EL (cell line): ENCODE measurements around the gene CHRM1.

Source experiments
- DNase-seq: peaks from one replicate; pipeline ENCODE4 v3.0.0-alpha.2; 2016

Gene CHRM1

DNA sequence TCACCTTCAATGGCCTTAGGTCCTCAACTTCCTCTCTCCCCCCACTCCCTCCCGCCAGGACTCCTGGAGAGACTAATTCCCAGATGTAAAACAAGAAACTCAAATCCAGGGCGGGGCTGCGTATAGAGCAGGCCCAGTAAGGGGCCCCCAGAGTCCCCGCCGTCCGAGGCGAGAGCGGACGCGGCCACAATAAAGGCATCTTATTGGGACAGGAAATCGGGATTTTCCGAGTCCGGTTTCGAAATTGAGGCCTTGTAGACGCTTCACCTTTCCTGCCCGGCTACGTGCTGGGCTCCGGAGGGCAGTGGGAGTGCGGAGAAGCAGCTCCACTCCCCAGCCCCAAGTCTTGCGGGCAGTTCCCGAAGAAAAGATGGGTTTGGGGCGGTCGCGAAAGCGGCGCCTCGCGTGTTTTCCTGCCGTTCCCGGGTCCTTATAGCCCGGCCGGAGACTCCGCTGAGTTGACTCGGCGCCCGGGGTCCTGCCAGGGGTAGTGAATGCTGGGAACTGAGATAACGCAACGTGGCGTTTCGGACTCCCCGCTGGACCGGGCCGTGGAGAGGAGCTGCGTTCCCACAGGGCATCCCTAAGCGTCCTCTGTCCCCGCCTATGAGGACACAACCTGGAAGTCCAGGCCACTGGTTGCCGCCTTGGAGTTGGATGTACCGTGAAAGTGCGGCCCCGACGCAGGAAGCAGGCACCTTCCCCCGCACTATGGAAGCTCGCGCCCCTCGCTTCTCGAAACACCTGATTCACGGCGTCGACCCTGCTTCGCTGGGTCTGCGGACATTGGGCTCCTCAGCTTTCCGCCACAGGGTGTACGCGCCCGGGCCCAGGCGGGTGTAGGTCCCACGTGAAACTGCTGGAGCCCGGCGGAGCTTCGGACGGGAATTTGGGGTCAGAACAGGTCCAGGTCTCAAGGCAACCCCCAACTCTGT is 4.8 kb upstream of the CHRM1 start:
- DNase-seq = no peak

DNA sequence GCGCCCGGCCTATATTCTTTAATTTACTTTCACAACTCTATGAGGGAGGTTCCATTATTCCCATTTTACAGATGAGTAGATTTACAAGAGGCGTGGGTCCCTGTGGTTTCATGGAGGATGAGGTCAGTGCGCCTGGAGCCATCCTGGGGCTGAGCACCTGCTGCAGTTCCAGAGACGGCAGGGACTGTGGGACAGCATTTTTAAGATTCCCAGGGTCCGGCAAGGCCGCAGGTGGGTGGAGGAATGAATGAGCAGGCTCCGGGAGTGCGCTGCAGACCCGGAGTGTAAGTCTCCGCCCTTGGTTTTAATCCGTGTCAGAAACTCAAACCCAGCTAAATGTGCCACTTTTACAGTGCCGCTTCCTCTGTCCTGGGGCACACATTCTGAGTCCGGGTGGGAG is 4.1 kb upstream of the CHRM1 start:
- no peak for DNase-seq

DNA sequence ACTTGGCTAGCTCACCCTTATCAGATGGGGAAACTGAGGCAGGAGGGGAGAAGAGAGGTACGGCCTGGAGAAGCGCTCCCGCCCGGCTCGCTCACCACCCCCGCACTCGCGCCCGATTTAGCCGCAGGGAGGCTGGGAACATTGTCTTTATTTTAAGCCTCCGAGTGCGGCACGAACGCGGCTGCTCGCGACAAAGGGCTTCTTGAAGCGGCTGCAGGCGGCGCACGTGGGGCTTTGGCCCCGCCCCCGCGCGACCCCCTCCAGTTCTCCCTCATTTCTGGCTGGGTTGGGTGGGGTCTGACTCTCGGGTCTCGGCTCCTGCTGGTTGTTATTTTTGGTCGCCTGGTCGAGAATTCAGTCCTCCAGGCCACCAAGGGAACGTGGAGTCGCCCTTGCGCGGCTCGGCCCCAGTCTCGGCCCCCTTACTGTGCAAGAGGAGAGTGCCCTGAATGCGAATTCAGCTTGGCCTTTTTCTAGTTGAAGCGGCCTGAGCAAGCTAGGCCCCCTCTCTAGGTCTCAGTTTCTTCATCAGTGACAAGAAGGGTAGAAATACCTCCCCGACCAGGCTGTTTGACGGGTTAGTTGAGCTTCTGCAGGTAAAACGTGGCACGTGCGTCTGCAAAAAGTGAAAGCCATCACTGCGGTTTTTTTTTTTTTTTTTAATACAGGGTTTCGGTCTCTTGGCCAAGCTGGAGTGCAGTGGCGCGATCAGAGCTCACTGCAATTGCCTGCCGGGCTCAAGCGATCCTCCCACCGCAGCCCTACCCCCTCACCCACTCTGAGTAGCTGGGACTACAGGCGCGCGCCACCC is 2.6 kb upstream of the CHRM1 start:
- no peak for DNase-seq

DNA sequence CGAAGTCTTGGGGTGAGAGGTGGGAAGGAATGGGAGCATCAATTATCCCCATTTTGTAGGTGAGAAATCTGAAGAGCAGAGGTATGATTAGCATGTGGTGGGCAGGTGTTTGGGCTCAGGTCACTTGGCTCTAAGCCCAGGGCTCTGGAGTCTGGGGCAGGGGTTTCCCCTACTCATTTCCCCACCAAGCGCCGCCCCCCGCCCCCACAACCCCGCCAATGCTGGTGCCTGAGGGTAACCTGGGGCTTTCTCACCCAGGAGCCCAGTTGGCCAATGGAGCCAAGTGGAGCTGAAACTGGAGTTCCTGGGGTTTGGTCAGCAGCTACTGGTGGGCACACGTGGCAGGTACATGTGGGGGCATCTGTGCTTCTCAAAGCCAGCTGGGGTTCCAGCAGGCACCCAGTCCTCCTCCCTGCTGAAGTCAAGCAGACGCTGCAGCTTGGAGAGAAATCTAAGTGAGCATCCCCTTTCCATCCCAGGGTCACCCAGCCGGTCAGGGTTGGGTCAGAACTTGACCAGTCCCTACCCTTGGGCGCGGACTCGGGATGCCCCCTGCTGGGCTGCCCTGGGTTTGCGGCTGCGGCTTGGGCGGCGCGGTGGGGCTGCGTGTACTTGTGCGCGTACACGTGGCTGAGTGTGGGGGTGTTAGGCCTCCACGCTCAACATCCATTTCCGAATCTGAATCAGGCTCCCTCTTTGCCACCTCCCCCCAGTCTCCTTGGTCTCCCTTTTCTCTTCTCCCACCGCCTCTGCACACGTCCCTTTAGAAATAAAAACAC is 1.7 kb upstream of the CHRM1 start:
- DNase-seq = peak; percentile 19

DNA sequence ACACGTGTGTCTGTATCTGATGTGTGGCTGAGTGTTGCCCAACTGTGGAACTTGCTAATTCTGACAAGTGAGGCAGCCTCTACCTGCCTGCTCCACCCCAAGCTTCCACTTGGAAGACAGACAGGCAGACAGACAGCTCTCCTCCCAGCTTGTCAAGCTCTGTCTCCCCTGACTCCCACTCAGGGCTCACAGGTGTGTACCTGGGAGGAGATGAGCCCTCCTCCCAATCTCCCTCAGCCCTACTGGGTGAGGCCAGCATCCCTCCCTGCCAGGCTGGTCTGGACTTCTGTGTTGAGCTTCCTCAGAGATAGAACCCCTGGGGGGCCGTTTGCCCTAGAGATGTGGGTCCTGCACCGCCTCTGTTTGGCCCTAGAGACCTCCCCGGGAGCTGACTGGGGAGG is 1.0 kb upstream of the CHRM1 start:
- DNase-seq = no peak

DNA sequence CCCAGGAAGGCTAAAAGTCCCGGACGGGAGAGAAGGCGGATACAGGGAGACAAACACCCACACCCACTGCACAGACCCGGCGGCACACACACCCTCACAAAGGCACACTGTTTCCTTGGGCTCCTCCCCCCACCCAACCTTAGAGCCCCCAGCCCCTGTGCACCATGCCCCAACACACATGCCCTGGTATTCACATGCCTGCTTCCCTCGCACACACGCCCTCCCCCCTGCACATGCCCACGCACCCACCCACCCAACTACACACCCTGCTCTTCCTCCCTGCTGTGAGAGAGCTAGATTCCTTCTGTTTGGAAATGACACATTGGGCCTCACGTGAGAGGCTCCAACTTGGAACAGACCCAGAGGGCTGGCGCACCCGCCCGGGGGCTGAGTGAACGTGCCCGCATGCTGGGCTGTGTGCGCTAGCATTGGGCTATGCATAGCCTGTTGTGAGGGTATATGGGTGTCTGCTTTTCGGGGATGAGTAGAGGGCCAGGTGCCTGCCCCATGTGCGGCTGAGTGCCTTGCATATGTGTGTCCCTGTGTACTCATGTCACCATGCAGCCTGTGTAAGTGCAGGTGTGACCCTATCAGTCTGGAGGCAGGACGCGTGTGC is 518 bp upstream of the CHRM1 start:
- DNase-seq = peak; percentile 61

DNA sequence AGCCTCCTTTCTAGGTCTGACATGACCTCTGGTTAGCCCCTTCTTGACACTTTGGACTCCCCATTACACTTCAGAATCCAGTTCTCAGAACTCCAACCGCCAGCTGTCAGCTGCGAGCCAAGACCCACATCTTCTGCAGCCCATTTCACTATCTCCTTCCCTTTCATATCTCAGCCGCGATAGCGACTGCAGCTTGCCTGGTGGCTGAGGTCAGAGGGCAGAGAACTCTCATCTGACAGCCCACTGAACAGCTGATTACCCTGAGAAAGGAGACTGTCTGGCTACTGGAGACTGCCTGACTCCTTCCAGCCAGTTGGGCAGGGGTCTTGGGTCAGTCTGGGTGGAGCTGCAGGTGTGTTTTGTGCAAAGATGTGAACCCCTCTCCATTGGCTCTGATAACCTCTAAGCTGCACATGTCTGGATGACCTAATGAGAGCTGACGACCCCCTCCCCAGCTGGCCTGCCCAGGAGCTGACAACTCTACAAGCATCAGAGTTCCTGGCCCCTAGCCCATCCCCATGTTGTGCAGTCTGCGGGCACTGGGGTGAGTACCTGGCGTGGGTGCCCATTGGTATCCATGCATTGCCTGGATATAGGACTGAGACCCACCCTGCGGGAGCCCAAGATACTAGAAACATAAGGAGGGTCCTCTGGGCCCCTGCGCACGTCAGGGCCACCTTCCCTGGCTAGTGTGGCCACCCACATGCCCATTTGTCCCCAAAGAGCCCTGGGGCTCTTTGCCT is 1.1 kb downstream of the CHRM1 start:
- DNase-seq = no peak

DNA sequence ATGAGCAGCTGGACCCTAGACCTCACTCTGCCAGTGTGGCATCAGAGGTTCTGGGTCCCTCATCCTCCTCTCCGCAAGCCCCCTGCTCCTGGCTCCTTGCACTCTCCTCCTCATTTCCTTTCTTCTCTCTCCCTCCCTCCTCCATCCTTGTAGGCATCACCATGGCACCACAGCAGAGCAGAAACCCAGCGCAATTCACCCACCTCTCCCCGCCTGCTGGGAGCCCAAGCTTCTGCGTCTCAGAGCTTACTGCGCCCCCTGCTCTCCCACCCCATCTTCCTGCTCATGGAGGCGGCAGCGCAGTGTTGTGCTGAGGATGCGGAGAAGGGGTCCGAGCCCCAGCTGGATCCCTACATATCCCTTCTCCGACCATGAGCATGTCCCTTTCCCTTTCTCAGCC is 1.7 kb downstream of the CHRM1 start:
- no peak for DNase-seq

DNA sequence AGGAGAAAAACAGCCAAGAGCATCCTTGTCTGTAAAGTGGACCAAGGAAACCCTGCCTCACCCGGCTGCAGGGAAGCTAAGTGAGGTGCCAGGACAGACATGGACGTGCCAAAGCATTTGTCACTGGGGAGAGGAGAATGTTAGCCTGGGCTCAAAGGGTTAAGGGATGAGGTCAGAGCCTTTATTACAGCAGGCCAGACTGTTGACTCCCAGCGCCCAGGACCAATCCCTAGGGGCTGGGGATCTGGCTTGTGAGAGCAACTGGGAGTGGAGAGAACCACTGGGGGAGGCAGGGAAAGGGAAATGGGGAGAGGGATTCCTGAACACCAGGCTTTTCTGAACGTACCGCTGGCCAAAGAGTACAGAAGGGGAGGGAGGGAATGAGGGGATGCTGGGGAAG is 2.6 kb downstream of the CHRM1 start:
- no peak for DNase-seq

DNA sequence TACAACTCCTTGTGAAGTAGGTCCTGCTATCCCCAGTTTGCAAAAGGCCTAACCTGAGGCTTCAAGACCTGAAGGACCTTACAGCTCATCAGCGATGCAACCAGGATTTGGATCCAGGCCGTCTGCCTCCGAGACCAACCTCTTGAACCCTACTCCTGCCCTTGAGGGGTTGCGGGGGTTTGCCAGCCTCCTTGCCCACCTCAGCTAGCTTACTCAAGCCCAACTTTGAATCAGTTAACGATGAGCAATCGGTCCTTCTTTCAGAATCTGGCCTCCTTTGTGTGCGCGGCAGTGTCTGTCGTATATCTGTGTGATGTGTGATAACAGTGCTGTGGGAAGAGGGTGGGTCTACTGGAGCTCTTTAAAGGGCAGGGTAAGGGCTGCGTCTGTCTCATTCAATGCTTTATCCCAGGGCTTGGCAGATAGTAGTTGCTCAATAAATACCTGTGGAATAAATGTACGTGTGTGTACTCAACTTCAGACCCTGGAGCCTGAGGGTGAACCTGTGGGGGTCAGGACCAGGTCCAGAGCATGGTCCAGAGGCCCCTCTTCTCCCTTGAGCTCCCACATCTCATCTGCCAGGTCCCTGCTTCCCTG is 3.2 kb downstream of the CHRM1 start:
- DNase-seq = no peak

DNA sequence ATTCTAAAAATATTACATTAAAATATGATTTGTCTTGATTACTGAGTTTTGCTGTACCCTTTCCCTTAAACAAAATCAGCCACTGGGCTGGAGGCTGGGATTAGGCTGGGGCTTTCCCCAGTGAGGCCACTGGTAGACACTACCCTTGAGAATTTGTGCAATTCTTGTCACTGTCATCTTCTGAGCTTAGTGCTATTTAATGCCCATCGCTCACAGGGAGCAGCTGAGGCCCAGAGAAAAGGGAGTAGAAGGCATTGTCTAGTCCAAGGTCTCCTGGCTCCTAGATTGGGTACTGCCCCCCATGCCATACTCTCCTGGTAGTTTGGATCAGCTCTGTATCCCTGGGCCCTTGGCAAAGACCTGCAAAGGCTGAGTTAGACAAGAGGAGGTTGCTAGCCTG is 6.7 kb downstream of the CHRM1 start:
- DNase-seq = no peak

DNA sequence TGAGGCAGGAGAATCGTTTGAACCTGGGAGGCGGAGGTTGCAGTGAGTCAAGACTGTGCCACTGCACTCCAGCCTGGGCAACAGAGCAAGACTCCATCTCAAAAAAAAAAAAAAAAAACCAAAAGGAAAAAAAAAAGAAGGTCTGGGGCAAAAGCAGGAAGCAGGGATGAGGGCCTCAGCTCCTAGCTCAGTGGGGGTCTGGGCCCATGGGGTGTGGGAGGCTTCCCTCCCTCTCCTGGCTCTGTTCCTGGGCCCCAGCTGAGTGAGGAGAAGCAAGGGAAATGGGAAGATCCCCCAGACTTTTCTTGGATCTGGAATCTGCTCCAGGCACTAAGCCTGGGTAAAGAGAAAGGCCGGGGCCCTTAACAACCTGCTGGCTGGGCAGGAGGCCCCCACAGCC is 8.9 kb downstream of the CHRM1 start:
- no peak for DNase-seq

DNA sequence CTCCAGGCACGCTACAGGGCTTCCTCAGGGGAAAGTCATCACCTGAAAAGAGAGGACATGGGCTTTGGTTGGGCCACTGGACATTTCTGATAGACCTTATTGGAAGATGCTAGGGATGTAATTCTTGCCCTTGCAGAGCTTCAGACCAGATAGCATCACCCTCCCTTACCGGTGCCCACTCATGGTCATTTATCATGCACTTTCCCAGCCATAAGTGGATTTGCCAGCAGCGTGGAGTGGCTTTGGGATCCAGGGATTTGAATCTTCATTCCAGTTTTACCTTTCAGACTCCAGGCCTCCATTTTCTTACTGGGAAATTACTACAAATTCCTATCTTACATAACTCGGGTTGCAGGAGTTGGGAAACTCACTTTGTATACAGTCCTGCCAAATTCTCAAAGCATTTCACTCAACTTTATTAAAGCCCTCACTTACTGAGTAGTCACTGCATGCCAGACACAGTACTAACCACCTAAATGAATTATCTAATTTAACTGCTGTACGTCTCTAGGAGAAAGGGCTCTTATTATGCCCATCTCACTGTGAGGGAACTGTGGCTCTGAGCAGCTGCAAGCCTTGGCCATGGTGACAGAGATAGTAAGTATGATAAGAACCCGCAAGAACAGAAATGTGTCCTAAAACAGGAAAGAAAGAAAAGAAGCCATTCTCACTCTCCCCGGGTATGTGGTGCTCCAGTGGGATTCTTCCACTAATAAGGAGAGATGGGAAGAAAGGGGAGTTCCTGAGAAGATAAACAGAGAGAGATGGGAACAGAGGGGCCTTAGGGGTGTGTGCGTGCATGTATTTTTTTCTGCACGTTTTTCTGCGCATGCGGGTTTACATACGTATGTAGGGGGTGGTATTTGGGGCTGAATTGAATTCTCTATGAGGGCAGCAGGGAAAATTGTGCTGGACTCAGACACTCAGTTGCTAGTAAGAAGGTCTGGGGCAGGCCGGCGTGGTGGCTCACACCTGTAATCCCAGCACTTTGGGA is 9.7 kb downstream of the CHRM1 start:
- no peak for DNase-seq

DNA sequence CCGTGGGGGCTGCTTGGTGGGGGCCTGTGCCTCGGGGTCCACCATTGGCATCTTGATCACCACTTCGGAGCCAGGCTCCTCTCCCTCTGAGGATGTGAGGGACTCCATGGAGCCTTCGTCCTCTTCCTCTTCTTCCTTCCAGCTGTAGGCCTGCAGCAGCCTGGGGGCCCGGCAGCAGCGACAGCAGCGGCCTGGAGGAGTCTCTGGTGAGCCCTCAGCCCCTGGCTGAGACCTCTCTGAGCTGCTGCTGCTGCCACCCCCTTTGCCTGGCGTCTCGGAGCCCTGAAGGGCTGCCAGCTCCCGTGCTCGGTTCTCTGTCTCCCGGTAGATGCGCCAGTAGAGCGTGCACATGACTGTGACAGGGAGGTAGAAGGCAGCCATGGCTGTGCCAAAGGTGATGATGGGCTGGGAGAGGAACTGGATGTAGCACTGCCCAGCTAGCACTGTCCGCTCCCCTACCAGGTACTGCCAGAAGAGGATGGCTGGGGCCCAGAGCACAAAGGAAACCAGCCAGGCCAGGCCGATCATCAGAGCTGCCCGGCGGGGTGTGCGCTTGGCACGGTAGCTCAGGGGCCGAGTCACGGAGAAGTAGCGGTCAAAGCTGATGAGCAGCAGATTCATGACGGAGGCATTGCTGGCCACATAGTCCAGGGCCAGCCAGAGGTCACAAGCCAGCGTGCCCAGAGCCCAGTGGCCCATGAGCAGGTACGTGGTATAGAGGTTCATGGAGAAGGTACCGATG is 10.9 kb downstream of the CHRM1 start:
- no peak for DNase-seq

DNA sequence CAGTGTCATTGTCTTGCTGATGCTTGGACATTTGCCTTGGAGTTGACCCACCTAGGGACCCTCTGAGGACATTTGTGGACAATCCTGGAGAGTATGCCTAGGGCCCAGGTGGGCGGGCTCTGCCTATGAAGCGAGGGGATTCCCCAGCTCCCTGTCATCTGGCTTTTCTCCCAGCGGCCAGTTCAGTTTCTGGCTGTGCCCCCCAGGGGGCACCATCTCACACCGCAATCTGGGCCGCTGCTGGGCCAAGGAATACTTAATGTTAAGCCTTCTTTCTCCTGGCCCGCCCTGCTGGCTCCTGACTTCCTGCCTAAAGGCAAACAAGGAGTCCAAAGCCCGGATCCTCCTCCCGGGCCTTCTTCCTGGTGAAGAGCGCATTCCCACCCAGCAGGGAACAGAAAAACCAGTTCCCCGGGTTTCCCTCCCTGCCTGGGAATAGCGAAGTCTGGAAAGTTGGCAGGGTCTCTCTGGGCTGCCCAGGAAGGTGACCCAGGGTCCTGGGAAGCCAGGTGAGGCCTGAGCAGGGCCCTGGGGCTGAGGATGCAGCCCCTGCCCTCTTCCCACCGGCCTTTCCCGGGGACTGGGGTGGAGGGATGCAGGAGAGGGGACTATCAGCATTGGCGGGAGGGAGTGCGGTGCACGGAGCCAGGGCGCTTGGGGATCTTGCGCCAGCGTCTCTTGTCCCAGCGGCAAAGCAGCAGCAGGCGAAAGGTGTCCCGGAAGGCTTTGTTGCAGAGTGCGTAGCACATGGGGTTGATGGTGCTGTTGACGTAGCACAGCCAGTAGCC is 11.9 kb downstream of the CHRM1 start:
- peak; percentile 85 for DNase-seq

DNA sequence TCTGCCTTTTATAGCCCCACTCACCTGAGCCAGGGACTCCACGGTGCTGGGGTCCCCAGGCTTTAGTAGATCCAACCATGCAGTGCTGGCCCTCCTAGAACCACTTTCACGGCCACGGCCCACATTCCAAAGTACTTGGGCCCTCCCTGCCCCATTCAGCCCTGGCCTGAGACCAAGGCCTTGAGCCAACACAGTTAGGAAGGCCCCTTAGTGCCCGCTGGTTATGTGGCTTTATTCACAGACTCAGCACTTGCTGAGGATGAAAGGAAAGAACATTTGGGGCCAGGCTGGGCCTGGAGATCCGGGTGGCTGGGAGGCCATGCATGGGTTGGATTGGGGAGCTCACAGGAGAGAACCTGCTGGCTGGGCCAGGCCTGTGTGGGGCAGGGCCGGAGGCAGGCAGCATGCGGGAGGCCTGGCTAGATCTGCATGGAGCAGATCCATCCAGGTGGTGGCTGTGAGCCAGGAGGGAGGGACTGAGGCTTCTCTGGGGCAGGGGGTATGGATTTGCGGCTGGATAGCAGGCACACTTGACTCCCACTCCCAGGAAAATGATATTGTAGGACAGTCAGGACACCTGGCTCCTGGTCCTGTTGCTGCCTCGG is 12.6 kb downstream of the CHRM1 start:
- DNase-seq = no peak

DNA sequence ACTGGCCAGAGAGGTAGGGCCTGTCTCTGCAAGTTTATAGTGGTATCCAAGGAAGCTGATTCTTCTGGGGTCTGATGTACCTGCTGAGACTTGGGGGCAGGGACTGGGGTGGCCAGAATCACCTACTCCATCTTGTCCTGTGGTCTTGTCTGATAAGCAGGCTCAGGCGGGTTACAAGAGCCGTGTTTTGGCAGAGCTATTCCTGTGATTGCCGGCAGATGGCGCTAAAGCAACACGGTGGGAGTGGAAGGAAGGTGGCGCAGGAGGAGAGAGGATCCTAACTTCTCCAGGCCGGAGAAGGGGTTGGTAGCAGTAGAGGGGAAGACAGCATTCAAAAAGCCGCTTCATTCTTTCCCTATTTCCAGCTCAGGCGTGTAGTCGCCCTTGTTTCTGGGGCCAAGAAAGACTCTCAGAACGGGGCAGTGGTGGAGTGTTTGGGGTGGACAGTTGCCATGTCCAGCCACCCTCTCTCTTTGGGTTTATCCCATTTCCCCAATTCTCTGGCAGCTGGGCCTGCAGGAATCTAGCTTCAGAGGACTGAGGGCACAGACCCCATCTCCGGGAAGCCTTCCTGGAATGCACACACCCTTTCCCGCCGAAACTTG is 15.1 kb downstream of the CHRM1 start:
- peak; percentile 85 for DNase-seq

DNA sequence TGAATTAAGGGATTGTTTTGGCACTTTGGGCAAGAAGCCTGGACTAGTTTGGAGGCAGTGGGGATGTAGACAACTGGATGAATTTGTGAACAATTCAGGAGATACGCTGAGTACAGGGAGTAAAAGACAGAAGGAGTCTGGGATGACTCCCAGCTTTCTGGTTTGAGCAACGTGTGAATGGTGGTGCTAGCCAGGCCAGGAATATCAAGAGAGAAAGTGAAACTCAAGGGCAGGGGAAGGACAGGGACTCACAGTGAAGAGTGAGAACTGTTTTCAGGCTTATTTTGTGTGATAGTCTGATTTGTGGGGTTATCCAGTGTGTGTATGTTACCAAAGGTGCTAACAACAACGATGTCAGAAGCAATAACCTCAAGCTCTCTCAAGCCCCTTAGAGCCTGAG is 15.9 kb downstream of the CHRM1 start:
- DNase-seq = peak; percentile 39
